Endothelial cell of umbilical vein (primary cell): ENCODE data around the gene RAB21. TPM values are rescaled to one million over a fixed set of nuclear protein-coding genes. Genes with fewer than 3 reads are reported as not detected.

ENCODE experiments used
- BruUV-seq: library from RNA; stranded (reverse); fragments of 400-500 nt; replicated peaks from 2 replicates; lab custom pipeline; 2021; lab: Mats Ljungman, UMichigan
- CTCF ChIA-PET: fragments of 300-600, 350-600 bp; sonication (Branson Sonifier 250); formaldehyde crosslinking; loops from one replicate; lab custom pipeline; 2021; ENCODE audit warnings: antibody characterized with exemption, inconsistent platforms; lab: Charles Lee
- POLR2A ChIA-PET: fragments of 300-600, 350-600 bp; sonication (Branson Sonifier 250); formaldehyde crosslinking; loops from one replicate; lab custom pipeline; 2021; ENCODE audit warnings: antibody characterized with exemption, inconsistent platforms; lab: Charles Lee
- DNase-seq: peaks from one replicate; pipeline ENCODE4 v3.0.0-alpha.2; 2011; ENCODE audit warnings: low read depth, low spot score
- FAIRE-seq: peaks from 2 replicates; lab custom pipeline; 2011; peaks lifted over from hg19 to GRCh38; lab: Jason Lieb, UNC
- H2AFZ ChIP-seq: 2 replicates; pipeline ENCODE4 v1.6.0; 2012; ENCODE audit warnings: low read depth, low read length, control low read depth, inconsistent platforms
- H3K27ac ChIP-seq: 2 replicates; pipeline ENCODE4 v1.5.1; 2011; ENCODE audit warnings: low read depth, mild to moderate bottlenecking, control low read depth, low read length, moderate library complexity; ENCODE audit not compliant: insufficient read depth
- H3K27me3 ChIP-seq, 2 experiments: 2 replicates each; pipeline versions ENCODE4 v1.6.0 to v1.6.1; 2011; ENCODE audit warnings: low read length in 2 of 2, mixed read lengths in 1 of 2; ENCODE audit not compliant: control insufficient read depth in 2 of 2, insufficient read depth in 2 of 2
- H3K36me3 ChIP-seq, 2 experiments: 2 replicates in 1 of 2; 3 replicates in 1 of 2; pipeline ENCODE4 v1.5.1; 2011; ENCODE audit warnings: low read length in 2 of 2, mild to moderate bottlenecking in 1 of 2, moderate library complexity in 1 of 2; ENCODE audit not compliant: control insufficient read depth in 2 of 2, insufficient read depth in 2 of 2; ENCODE audit errors: extremely low read depth in 1 of 2
- H3K4me1 ChIP-seq: 3 replicates; pipeline ENCODE4 v1.5.1; 2011; ENCODE audit warnings: mild to moderate bottlenecking, low read length; ENCODE audit not compliant: control insufficient read depth, insufficient read depth; ENCODE audit errors: extremely low read depth
- H3K4me2 ChIP-seq: 2 replicates; pipeline ENCODE4 v1.6.1; 2011; ENCODE audit warnings: low read length, control low read depth, mixed read lengths; ENCODE audit not compliant: insufficient read depth
- H3K4me3 ChIP-seq, 3 experiments: fragments of 200-600 bp in 1 of 3; sonication (generic), shearing (Covaris generic) in 1 of 3; replicated peaks in 1 of 3; 2 replicates each; pipeline ENCODE4 v1.5.1; 2011 to 2016; ENCODE audit warnings: control low read depth in 3 of 3, low read length in 3 of 3, mild to moderate bottlenecking in 2 of 3, inconsistent platforms in 1 of 3, low read depth in 1 of 3, moderate library complexity in 1 of 3; ENCODE audit not compliant: insufficient read depth in 1 of 3
- H3K79me2 ChIP-seq: 2 replicates; pipeline ENCODE4 v1.6.0; 2012; ENCODE audit warnings: low read length, inconsistent platforms; ENCODE audit not compliant: control insufficient read depth, insufficient read depth
- H3K9ac ChIP-seq: replicated peaks from 2 replicates; pipeline ENCODE3; 2011; ENCODE audit warnings: low read length, control low read depth; ENCODE audit not compliant: insufficient read depth; ENCODE audit errors: extremely low read depth
- H3K9me1 ChIP-seq: replicated peaks from 3 replicates; pipeline ENCODE4 v1.6.0; 2011; ENCODE audit warnings: mild to moderate bottlenecking, low read length; ENCODE audit not compliant: control insufficient read depth, insufficient read depth; ENCODE audit errors: extremely low read depth
- H3K9me3 ChIP-seq: replicated peaks from 2 replicates; pipeline ENCODE4 v1.5.1; 2012; ENCODE audit warnings: low read length, inconsistent platforms; ENCODE audit not compliant: control insufficient read depth, insufficient read depth
- H4K20me1 ChIP-seq: replicated peaks from 2 replicates; pipeline ENCODE3; 2011; ENCODE audit warnings: mild to moderate bottlenecking, low read length; ENCODE audit not compliant: control insufficient read depth, insufficient read depth; ENCODE audit errors: extremely low read depth
- EZH2 ChIP-seq: IDR thresholded peaks from 2 replicates; pipeline ENCODE4 v1.6.1; 2012; ENCODE audit warnings: borderline replicate concordance, low read depth, mild to moderate bottlenecking, moderate library complexity, low read length, inconsistent platforms; ENCODE audit not compliant: severe bottlenecking
- FOS ChIP-seq: IDR thresholded peaks from 2 replicates; pipeline ENCODE4 v1.6.1; 2011; ENCODE audit warnings: mild to moderate bottlenecking, low read length, moderate library complexity, borderline replicate concordance; ENCODE audit not compliant: insufficient read depth
- JUN ChIP-seq: IDR thresholded peaks from 2 replicates; pipeline ENCODE4 v1.6.1; 2011; ENCODE audit warnings: borderline replicate concordance, low read depth; ENCODE audit not compliant: insufficient read length, insufficient read depth
- MYC ChIP-seq: IDR thresholded peaks from one replicate; pipeline ENCODE4 v1.6.1; 2011; ENCODE audit warnings: mild to moderate bottlenecking, low read depth, low read length
- POLR2AphosphoS5 ChIP-seq: IDR thresholded peaks from 2 replicates; pipeline ENCODE4 v1.6.1; 2012; ENCODE audit warnings: low read depth, mild to moderate bottlenecking, control low read depth, low read length, moderate library complexity; ENCODE audit not compliant: insufficient read depth
- dilution Hi-C: fragments of 300-500 bp; cut with MboI; formaldehyde crosslinking; loops from one replicate; pipeline ENCODE4 v1.15.0; 2019; ENCODE audit warnings: low sequenced_read_pairs; ENCODE audit not compliant: extremely low pct_ligation_motif_present
- intact Hi-C: fragments of 100-400 bp; cut with micrococcal nuclease; formaldehyde crosslinking; loops from one replicate; pipeline ENCODE4 v1.10.0; 2022
- polyA plus RNA-seq, 4 experiments: library from polyadenylated mRNA; depleted of rRNA in 3 of 4; stranded (reverse) in 3 of 4; unstranded in 1 of 4; fragments of >200 nt; gene quantifications; 2 replicates each; pipeline versions ENCODE4 v1.2.1 to v1.2.3, GENCODE V29; 2011 to 2012; ENCODE audit warnings: missing spikeins in 1 of 4
- total RNA-seq: library from RNA; stranded (reverse); gene quantifications from 2 replicates; pipeline ENCODE4 v1.2.3, GENCODE V29; 2021
- TF ChIP-seq, protein P1 (sequence below), 2 donors: IDR thresholded peaks; 1 replicate in 1 of 2; 2 replicates in 1 of 2; pipeline ENCODE4 v1.5.1; 2011; ENCODE audit warnings: low read length in 2 of 2, mild to moderate bottlenecking in 2 of 2, moderate library complexity in 2 of 2, control low read depth in 1 of 2, inconsistent platforms in 1 of 2, low read depth in 1 of 2; ENCODE audit not compliant: insufficient read depth in 1 of 2; ENCODE audit errors: extremely low read depth in 1 of 2
- TF ChIP-seq, protein P2 (sequence below): IDR thresholded peaks from 2 replicates; pipeline ENCODE4 v1.6.1; 2011; ENCODE audit not compliant: insufficient read depth, insufficient read length

RAB21 gene
- total and polyA plus RNA-seq, 2 donors (not counting 3 experiments of a cell fraction or from before 2014, with no cell fraction given), result 1.8 to 49.6 TPM

DNA sequence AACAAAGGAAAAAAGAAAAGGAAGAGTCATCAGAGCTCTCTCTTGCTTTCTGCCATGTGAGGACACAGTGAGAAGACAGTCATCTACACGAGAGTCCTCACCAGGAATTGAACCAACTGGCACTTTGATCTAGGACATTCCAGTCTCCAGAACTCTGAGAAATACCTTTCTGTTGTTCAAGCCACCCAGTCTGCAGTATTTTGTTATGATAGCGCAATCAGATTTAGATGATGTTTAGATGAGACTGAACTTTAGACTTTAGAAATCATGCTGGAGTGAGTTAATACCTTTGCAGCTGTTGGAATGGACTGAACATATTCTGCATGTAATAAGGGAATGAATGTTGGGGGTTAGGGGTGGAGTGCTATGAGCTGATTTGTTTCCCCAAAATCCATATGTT is 28.1 kb upstream of the RAB21 start:
- DNase-seq, result no peak
- dilution Hi-C loops, result no loop called here
- Histone ChIP-seq H3K9me3 (no peaks in the 10 kb centered on the region), H3K4me2 (no peak overlapping the region), H2AFZ (no peak overlapping the region), H3K9me1 (no peaks in the 10 kb centered on the region), H3K27ac (no peak overlapping the region), H4K20me1 (no peaks in the 10 kb centered on the region), H3K36me3 (no peaks in the 10 kb centered on the region), H3K4me3 (no peak overlapping the region), H3K27me3 (peaks cover 0 to 2% of the 10 kb centered on the region in 2 experiments), H3K9ac (no peak overlapping the region), H3K4me1 (no peaks in the 10 kb centered on the region), H3K79me2 (no peaks in the 10 kb centered on the region)
- intact Hi-C loops, result no loop called here
- no peak for FAIRE-seq
- CTCF ChIA-PET, result interaction anchor here (0.9 to 1.9 kb wide), 2 partner anchors 20 to 30 kb away, joined by 3 to 6 read pairs; no protein-coding TSS in a partner anchor
- BruUV-seq, result no TSS peak
- TF ChIP-seq MYC (no peak), POLR2AphosphoS5 (no peak)
- POLR2A ChIA-PET, result no interaction called here

DNA sequence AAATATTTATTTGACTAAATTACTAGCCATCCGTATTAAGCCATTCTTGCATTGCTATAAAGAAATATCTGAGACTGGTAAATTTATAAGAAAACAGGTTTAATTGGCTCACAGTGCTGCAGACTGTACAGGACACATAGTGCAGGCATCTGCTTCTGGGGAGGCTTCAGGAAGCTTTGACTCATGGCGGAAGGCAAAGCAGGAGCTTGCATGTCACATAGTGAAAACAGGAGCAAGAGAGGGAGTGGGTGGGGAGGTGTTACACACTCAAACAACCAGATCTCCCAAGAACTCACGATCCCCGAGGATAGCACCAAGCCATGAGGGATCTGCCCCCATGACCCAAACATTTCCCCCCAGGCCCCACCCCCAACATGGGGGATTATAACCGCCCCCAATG is 26.7 kb upstream of the RAB21 start:
- intact Hi-C loops, result no loop called here
- CTCF ChIA-PET, result interaction anchor here (1.9 kb wide), 1 partner anchor 19 kb away, joined by 6 read pairs; no protein-coding TSS in a partner anchor
- Histone ChIP-seq H4K20me1 (no peaks in the 10 kb centered on the region), H3K27me3 (peaks cover 0 to 2% of the 10 kb centered on the region in 2 experiments), H3K9me1 (no peaks in the 10 kb centered on the region), H3K36me3 (no peaks in the 10 kb centered on the region), H3K4me3 (no peak overlapping the region), H3K79me2 (no peaks in the 10 kb centered on the region), H2AFZ (no peak overlapping the region), H3K4me2 (no peak overlapping the region), H3K4me1 (no peaks in the 10 kb centered on the region), H3K9me3 (no peaks in the 10 kb centered on the region), H3K9ac (no peak overlapping the region), H3K27ac (no peak overlapping the region)
- BruUV-seq, result no TSS peak
- POLR2A ChIA-PET, result no interaction called here
- dilution Hi-C loops, result no loop called here
- TF ChIP-seq, protein P1, sequence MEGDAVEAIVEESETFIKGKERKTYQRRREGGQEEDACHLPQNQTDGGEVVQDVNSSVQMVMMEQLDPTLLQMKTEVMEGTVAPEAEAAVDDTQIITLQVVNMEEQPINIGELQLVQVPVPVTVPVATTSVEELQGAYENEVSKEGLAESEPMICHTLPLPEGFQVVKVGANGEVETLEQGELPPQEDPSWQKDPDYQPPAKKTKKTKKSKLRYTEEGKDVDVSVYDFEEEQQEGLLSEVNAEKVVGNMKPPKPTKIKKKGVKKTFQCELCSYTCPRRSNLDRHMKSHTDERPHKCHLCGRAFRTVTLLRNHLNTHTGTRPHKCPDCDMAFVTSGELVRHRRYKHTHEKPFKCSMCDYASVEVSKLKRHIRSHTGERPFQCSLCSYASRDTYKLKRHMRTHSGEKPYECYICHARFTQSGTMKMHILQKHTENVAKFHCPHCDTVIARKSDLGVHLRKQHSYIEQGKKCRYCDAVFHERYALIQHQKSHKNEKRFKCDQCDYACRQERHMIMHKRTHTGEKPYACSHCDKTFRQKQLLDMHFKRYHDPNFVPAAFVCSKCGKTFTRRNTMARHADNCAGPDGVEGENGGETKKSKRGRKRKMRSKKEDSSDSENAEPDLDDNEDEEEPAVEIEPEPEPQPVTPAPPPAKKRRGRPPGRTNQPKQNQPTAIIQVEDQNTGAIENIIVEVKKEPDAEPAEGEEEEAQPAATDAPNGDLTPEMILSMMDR (IDR thresholded peaks at IDR 0.05; ENCODE audit: extremely low read depth in 1 of 2, insufficient read depth in 1 of 2, low read depth in 1 of 2, low read length in 2 of 2), result no peak
- TF ChIP-seq JUN (no peak), EZH2 (no peak), FOS (no peak), POLR2AphosphoS5 (no peak)
- TF ChIP-seq, protein P2, sequence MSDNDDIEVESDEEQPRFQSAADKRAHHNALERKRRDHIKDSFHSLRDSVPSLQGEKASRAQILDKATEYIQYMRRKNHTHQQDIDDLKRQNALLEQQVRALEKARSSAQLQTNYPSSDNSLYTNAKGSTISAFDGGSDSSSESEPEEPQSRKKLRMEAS, result no peak
- no peak for FAIRE-seq
- no peak for DNase-seq
